Peyer's patch (tissue), 4 donors: ENCODE data around the gene SNX12. TPM values are rescaled to one million over a fixed set of nuclear protein-coding genes. Genes with fewer than 3 reads are reported as not detected.
A peak's percentile ranks its signal among the peaks of the same experiment; 100 is the strongest.

Source experiments
- DNase-seq, 3 donors: peaks; one replicate each; pipeline ENCODE4 v3.0.0-alpha.2; 2017 to 2019
- H3K27ac ChIP-seq, 4 donors: fragments of 200-600 bp; sonication (generic); one replicate each; pipeline ENCODE4 v1.5.1; 2016 to 2019
- H3K27me3 ChIP-seq, 2 donors: fragments of 200-600 bp; sonication (generic); one replicate each; pipeline ENCODE4 v1.5.1; 2019
- H3K36me3 ChIP-seq, 3 donors: fragments of 200-600 bp; sonication (generic); one replicate each; pipeline ENCODE4 v1.5.1; 2016 to 2019
- H3K4me1 ChIP-seq, 4 donors: fragments of 200-600 bp; sonication (generic); one replicate each; pipeline ENCODE4 v1.5.1; 2016 to 2019
- H3K4me3 ChIP-seq, 4 donors: fragments of 200-600 bp; sonication (generic); 1 replicate in 3 of 4; 2 replicates in 1 of 4; pipeline ENCODE4 v1.5.1; 2016 to 2019; ENCODE audit warnings: mild to moderate bottlenecking in 1 of 4
- H3K9me3 ChIP-seq, 4 donors: fragments of 200-600 bp; sonication (generic); one replicate each; pipeline ENCODE4 v1.5.1; 2016 to 2019; ENCODE audit warnings: mild to moderate bottlenecking in 1 of 4
- CTCF ChIP-seq, 6 experiments: fragments of 450-650 bp in 4 of 6; fragments of 200-600 bp in 2 of 6; sonication (generic) in 1 of 6; IDR thresholded peaks; one replicate each; pipeline ENCODE4 v1.5.1; 2017 to 2019; ENCODE audit warnings: antibody characterized with exemption in 6 of 6, mild to moderate bottlenecking in 3 of 6, moderate library complexity in 1 of 6
- POLR2A ChIP-seq, 2 donors: fragments of 450-650 bp; IDR thresholded peaks; one replicate each; pipeline ENCODE4 v1.5.1; 2017; ENCODE audit warnings: antibody characterized with exemption in 2 of 2, mild to moderate bottlenecking in 2 of 2, moderate library complexity in 2 of 2
- total RNA-seq, 4 donors: library from RNA; depleted of rRNA; stranded (reverse); fragments of >200 nt; gene quantifications; one replicate each; pipeline ENCODE4 v1.1.0, GENCODE V29; 2016

The SNX12 gene
- total RNA-seq, 4 donors from 2014 or later, result 62.7 to 108 (median 67.5) TPM

- Histone ChIP-seq H3K9me3 (no peaks in the 10 kb centered on the region), H3K27ac (peak overlapping the region in 1 of 4 donors; percentile 42), H3K4me1 (peaks cover 0 to 12% (median 3%) of the 10 kb centered on the region in 4 donors), H3K27me3 (no peaks in the 10 kb centered on the region), H3K4me3 (no peak overlapping the region), H3K36me3 (no peaks in the 10 kb centered on the region)
- DNase-seq, result peak in 2 of 3 donors; percentile 50 to 59
- no peak for TF ChIP-seq CTCF (IDR thresholded peaks at IDR 0.05)
- no peak for TF ChIP-seq POLR2A (IDR thresholded peaks at IDR 0.05)
These were observed 39.7 kb upstream of the SNX12 start for GRCh38 chrX:71107762-71108360.

GRCh38 chrX:71107245-71107644, 39.1 kb upstream of the SNX12 start:
- Histone ChIP-seq H3K9me3 (no peaks in the 10 kb centered on the region), H3K27ac (no peak overlapping the region), H3K4me1 (peaks cover 0 to 12% (median 3%) of the 10 kb centered on the region in 4 donors), H3K27me3 (no peaks in the 10 kb centered on the region), H3K4me3 (no peak overlapping the region), H3K36me3 (no peaks in the 10 kb centered on the region)
- TF ChIP-seq POLR2A (IDR thresholded peaks at IDR 0.05) (no peak), CTCF (IDR thresholded peaks at IDR 0.05) (no peak)
- DNase-seq, result no peak

GRCh38 chrX:71106427-71106826, 38.3 kb upstream of the SNX12 start, which contains the start of gene CXorf65:
Gene CXorf65 (minus strand): TSS chrX:71106740. CDS start chrX:71106556, 184 bp downstream.
- Histone ChIP-seq H3K36me3 (no peaks in the 10 kb centered on the region), H3K4me3 (no peak within 1 kb of the TSS), H3K9me3 (no peaks in the 10 kb centered on the region), H3K27me3 (no peaks in the 10 kb centered on the region), H3K27ac (peak within 1 kb of the TSS in 1 of 4 donors; percentile 42), H3K4me1 (peaks cover 0 to 12% (median 3%) of the 10 kb centered on the region in 4 donors)
- TF ChIP-seq POLR2A (IDR thresholded peaks at IDR 0.05) (no peak), CTCF (IDR thresholded peaks at IDR 0.05) (no peak)
- DNase-seq, result no peak

- Histone ChIP-seq H3K27ac (peak overlapping the region in 1 of 4 donors; percentile 42), H3K4me1 (peaks cover 0 to 12% (median 3%) of the 10 kb centered on the region in 4 donors), H3K27me3 (no peaks in the 10 kb centered on the region), H3K4me3 (no peak overlapping the region), H3K9me3 (no peaks in the 10 kb centered on the region), H3K36me3 (no peaks in the 10 kb centered on the region)
- TF ChIP-seq POLR2A (IDR thresholded peaks at IDR 0.05) (no peak), CTCF (IDR thresholded peaks at IDR 0.05) (no peak)
- DNase-seq, result no peak
These were observed 37.5 kb upstream of the SNX12 start for GRCh38 chrX:71105628-71106027.

- H3K27me3 ChIP-seq, result no peaks in the 10 kb centered on the region
- peak overlapping the region in 1 of 4 donors; percentile 2 for H3K4me3 ChIP-seq
- peaks cover 0 to 12% (median 3%) of the 10 kb centered on the region in 4 donors for H3K4me1 ChIP-seq
- H3K36me3 ChIP-seq, result no peaks in the 10 kb centered on the region
- TF ChIP-seq POLR2A (IDR thresholded peaks at IDR 0.05) (no peak), CTCF (IDR thresholded peaks at IDR 0.05) (no peak)
- H3K9me3 ChIP-seq, result no peaks in the 10 kb centered on the region
- DNase-seq, result peak in 2 of 3 donors; percentile 76 to 82
- H3K27ac ChIP-seq, result peak overlapping the region; percentile 48 to 74 (median 67)
These were observed 35.2 kb upstream of the SNX12 start for GRCh38 chrX:71103110-71103983.
